ENCODE results near the gene CPPED1.

CPPED1 gene

DNA sequence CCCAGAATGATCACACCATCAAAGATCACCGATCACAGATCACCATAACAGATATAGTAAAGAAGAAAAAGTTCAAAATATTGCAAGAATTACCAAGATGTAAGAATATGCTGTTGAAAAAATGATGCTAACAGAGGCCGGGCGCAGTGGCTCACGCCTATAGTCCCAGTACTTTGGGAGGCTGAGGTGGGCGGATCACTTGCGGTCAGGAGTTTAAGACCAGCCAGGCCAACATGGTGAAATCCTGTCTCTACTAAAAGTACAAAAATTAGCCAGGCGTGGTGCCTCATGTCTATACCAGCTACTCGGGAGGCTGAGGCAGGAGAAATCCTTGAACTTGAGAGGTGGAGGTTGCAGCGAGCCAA, 53.2 kb downstream of the CPPED1 start:
- DNase-seq (ENCODE audit: low read depth), result no peak
- no peak overlapping the region for H3K4me3 ChIP-seq (ENCODE audit: control insufficient read depth, low read depth, low read length)
- TF ChIP-seq, protein P1, sequence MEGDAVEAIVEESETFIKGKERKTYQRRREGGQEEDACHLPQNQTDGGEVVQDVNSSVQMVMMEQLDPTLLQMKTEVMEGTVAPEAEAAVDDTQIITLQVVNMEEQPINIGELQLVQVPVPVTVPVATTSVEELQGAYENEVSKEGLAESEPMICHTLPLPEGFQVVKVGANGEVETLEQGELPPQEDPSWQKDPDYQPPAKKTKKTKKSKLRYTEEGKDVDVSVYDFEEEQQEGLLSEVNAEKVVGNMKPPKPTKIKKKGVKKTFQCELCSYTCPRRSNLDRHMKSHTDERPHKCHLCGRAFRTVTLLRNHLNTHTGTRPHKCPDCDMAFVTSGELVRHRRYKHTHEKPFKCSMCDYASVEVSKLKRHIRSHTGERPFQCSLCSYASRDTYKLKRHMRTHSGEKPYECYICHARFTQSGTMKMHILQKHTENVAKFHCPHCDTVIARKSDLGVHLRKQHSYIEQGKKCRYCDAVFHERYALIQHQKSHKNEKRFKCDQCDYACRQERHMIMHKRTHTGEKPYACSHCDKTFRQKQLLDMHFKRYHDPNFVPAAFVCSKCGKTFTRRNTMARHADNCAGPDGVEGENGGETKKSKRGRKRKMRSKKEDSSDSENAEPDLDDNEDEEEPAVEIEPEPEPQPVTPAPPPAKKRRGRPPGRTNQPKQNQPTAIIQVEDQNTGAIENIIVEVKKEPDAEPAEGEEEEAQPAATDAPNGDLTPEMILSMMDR (conservative IDR thresholded peaks at IDR 0.05; ENCODE audit: control insufficient read depth, insufficient read depth, low read depth, low read length), result no peak

DNA sequence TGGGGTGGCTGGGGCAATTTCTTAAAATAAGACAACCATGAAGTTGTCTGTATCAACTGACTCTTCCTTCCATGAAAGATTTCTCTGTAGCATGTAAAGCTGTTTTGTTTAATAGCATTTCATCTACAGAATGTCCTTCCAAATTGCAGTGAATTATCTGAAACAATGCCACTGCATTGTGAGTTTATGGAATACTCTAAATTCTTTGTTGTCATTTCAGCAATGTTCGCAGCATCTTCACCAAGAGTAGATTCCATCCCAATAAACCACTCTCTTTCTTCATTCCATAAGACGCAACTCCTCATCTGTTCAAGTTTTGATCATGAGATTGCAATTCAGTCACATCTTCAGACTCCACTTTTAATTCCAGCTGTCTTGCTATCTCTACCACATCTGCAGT, 54.6 kb downstream of the CPPED1 start:
- no peak for DNase-seq (ENCODE audit: low read depth)
- TF ChIP-seq, protein P1 (conservative IDR thresholded peaks at IDR 0.05; ENCODE audit: control insufficient read depth, insufficient read depth, low read depth, low read length), result no peak
- no peak overlapping the region for H3K4me3 ChIP-seq (ENCODE audit: control insufficient read depth, low read depth, low read length)

DNA sequence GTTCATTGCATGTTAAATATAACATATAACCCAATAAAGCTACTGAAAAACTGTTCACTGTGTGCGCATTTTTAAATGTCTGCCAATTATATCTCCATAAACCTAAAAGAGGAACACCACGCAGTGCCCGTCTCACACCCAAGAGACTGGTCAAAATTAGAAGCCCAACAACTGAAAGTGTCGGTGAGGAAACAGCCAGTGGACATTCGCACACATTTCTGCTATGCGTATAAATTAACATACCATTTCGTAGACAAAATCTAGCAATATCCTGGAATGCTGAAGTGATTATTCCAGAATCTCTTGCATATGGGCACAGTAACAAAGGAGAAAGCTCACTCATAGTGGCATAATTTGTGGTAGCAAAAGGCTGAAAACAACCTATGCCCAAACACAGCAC, 55.9 kb downstream of the CPPED1 start:
- TF ChIP-seq, protein P1 (conservative IDR thresholded peaks at IDR 0.05; ENCODE audit: control insufficient read depth, insufficient read depth, low read depth, low read length), result no peak
- no peak overlapping the region for H3K4me3 ChIP-seq (ENCODE audit: control insufficient read depth, low read depth, low read length)
- no peak for DNase-seq (ENCODE audit: low read depth)

DNA sequence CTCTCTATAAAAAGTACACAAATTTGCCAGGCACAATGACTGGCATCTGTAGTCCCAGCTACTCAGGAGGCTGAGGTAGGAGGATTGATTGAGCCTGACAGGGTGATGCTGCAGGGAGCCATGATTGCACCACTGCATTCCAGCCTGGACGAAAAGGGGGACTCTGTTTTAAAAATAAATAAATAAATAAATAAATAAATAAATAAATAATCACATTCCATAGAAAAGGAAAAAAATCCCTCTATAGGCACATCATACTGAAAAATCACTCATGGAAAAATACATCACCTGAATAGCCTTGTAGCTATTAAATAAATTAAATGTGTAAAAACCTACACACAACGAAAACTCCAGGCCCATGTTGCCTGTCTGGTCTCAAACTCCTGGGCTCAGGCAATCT, 56.4 kb downstream of the CPPED1 start:
- TF ChIP-seq, protein P1 (conservative IDR thresholded peaks at IDR 0.05; ENCODE audit: control insufficient read depth, insufficient read depth, low read depth, low read length), result no peak
- H3K4me3 ChIP-seq (ENCODE audit: control insufficient read depth, low read depth, low read length), result no peak overlapping the region
- DNase-seq (ENCODE audit: low read depth), result no peak

DNA sequence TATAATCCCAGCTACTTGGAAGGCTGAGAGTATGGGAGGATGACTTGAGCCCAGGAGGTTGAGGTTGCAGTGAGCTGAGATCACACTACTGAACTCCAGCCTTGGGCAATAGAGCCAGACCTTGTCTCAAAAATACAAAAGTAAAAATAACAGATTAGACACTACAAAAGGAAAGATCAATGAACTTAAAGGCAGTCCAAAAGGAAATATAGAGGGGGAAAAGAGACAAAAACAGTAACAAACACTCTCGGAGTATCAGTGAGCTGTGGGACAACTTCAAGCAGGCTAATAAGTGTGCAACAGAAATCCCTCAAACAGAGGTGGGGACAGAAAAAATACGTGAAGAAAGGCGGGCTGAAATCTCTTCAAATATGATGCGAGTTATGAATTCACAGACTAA, 58.8 kb downstream of the CPPED1 start:
- TF ChIP-seq, protein P1 (conservative IDR thresholded peaks at IDR 0.05; ENCODE audit: control insufficient read depth, insufficient read depth, low read depth, low read length), result no peak
- H3K4me3 ChIP-seq (ENCODE audit: control insufficient read depth, low read depth, low read length), result no peak overlapping the region
- DNase-seq (ENCODE audit: low read depth), result no peak

DNA sequence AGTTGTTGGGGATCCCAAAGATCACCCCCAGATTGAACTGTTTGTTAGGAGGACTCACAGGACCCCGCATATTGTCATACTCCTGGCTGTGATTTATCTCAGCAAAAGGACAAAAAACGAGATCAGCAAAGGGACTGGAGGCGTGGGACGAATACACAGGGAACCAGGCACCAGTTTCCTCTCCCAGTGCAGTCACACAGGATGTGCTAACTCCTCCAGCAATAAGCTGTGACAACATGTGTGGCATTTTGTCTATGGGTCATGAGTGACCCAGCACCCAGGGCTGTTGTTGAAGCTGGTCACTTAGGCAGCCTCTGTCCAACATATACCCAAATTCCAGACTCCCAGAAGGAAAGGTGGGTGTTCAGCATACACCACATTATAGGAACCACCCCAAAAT, 60.9 kb downstream of the CPPED1 start:
- no peak for DNase-seq (ENCODE audit: low read depth)
- no peak overlapping the region for H3K4me3 ChIP-seq (ENCODE audit: control insufficient read depth, low read depth, low read length)
- TF ChIP-seq, protein P1 (conservative IDR thresholded peaks at IDR 0.05; ENCODE audit: control insufficient read depth, insufficient read depth, low read depth, low read length), result no peak

DNA sequence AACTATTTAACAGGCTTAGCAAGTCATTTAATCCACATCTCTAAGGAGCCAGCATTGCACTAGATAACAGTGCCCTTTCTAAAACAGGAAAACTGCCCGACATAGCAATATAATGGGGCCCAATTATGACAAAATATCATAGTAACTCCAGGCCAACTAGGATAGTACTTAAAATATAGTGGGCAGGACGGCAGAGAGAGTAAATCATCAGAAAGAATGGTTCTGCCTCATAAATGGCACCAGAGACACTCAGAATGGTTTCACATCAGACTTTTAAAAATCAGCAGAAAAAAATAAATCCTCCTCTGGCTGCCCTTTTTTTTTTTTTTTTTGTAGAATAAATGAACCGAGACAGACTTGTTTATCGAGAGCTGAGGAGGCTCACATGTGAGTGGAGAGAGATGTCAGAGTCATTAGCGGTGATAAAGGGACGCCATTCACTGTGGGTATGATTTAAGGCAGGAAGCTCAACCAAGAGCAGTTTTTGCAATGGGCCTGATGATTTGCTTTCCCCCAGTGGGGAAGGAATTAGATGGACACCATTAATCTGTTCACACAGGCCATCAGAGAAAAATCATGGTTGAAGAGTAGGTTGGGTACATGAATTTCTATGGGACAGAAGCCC, 62.6 kb downstream of the CPPED1 start:
- no peak for DNase-seq (ENCODE audit: low read depth)
- TF ChIP-seq, protein P1 (conservative IDR thresholded peaks at IDR 0.05; ENCODE audit: control insufficient read depth, insufficient read depth, low read depth, low read length), result no peak
- no peak overlapping the region for H3K4me3 ChIP-seq (ENCODE audit: control insufficient read depth, low read depth, low read length)
